ENCODE data around the gene ISM2.
"Not testable (repeated sequence)": the region's sequence is repeated elsewhere in the genome, so short reads cannot be mapped to it uniquely, and the experiment has no call there.

Gene ISM2

GRCh38 chr14:77542421-77543239 lies 44.0 kb upstream of the ISM2 start:
- no peak for DNase-seq (ENCODE audit: low read depth)
- no peak overlapping the region for H3K4me3 ChIP-seq (ENCODE audit: low read length)
- no peak for TF ChIP-seq CTCF (IDR thresholded peaks at IDR 0.05; ENCODE audit: insufficient read depth, low read depth, low read length, missing control alignments)

GRCh38 chr14:77541905-77542304 lies 43.3 kb upstream of the ISM2 start:
- H3K4me3 ChIP-seq (ENCODE audit: low read length): no peak overlapping the region
- no peak for TF ChIP-seq CTCF (IDR thresholded peaks at IDR 0.05; ENCODE audit: insufficient read depth, low read depth, low read length, missing control alignments)

GRCh38 chr14:77536951-77537350 lies 38.3 kb upstream of the ISM2 start:
- DNase-seq (ENCODE audit: low read depth); H3K4me3 ChIP-seq (ENCODE audit: low read length): not testable (repeated sequence)

More at GRCh38 chr14:77541905-77542304, 43.3 kb upstream of the ISM2 start:
- no peak for DNase-seq (ENCODE audit: low read depth)

GRCh38 chr14:77531071-77531470 lies 32.5 kb upstream of the ISM2 start:
- H3K4me3 ChIP-seq (ENCODE audit: low read length): no peak overlapping the region
- no peak for TF ChIP-seq CTCF (IDR thresholded peaks at IDR 0.05; ENCODE audit: insufficient read depth, low read depth, low read length, missing control alignments)
- DNase-seq (ENCODE audit: low read depth): no peak

GRCh38 chr14:77529963-77530362 lies 31.3 kb upstream of the ISM2 start:
- no peak for DNase-seq (ENCODE audit: low read depth)
- no peak overlapping the region for H3K4me3 ChIP-seq (ENCODE audit: low read length)
- no peak for TF ChIP-seq CTCF (IDR thresholded peaks at IDR 0.05; ENCODE audit: insufficient read depth, low read depth, low read length, missing control alignments)

- no peak for TF ChIP-seq CTCF (IDR thresholded peaks at IDR 0.05; ENCODE audit: insufficient read depth, low read depth, low read length, missing control alignments)
- H3K4me3 ChIP-seq (ENCODE audit: low read length): no peak overlapping the region
- DNase-seq (ENCODE audit: low read depth): no peak
These were observed 30.6 kb upstream of the ISM2 start for GRCh38 chr14:77529213-77529612.

- DNase-seq (ENCODE audit: low read depth); H3K4me3 ChIP-seq (ENCODE audit: low read length): not testable (repeated sequence)
These were observed 30.1 kb upstream of the ISM2 start for GRCh38 chr14:77528701-77529100.

- no peak for TF ChIP-seq CTCF (IDR thresholded peaks at IDR 0.05; ENCODE audit: insufficient read depth, low read depth, low read length, missing control alignments)
- DNase-seq (ENCODE audit: low read depth): no peak
- no peak overlapping the region for H3K4me3 ChIP-seq (ENCODE audit: low read length)
These were observed 27.6 kb upstream of the ISM2 start for GRCh38 chr14:77526266-77526665.

Measured in epithelial cell of esophagus (primary cell).